Nephron progenitor cell (in vitro differentiated cells): Measurements from ENCODE around the gene G6PC2.
"Not testable (repeated sequence)": the region's sequence is repeated elsewhere in the genome, so short reads cannot be mapped to it uniquely, and the experiment has no call there.

ENCODE experiments used
- DNase-seq: peaks from one replicate; pipeline ENCODE4 v3.0.0; 2021
- H3K27ac Mint-ChIP-seq: 2 replicates; pipeline ENCODE4 v1.8.0; 2021; ENCODE audit warnings: mild to moderate bottlenecking, moderate library complexity, mixed read lengths
- H3K27me3 Mint-ChIP-seq: 2 replicates; pipeline ENCODE4 v1.8.0; 2021; ENCODE audit warnings: mild to moderate bottlenecking, low read depth, mixed read lengths; ENCODE audit not compliant: poor library complexity
- H3K36me3 Mint-ChIP-seq: 2 replicates; pipeline ENCODE4 v1.8.0; 2021; ENCODE audit warnings: low read depth, mixed read lengths
- H3K4me1 Mint-ChIP-seq: 2 replicates; pipeline ENCODE4 v1.8.0; 2021; ENCODE audit warnings: mixed read lengths
- H3K4me3 Mint-ChIP-seq: 2 replicates; pipeline ENCODE4 v1.8.0; 2021; ENCODE audit warnings: mild to moderate bottlenecking, moderate library complexity, mixed read lengths
- H3K9me3 Mint-ChIP-seq: 2 replicates; pipeline ENCODE4 v1.8.0; 2021; ENCODE audit warnings: mild to moderate bottlenecking, moderate library complexity, mixed read lengths
- CTCF ChIP-seq: fragments of 200-600 bp; sonication (generic); IDR thresholded peaks from 2 replicates; pipeline ENCODE4 v1.5.0; 2021; ENCODE audit warnings: antibody characterized with exemption

Gene G6PC2

GRCh38 chr2:168926621-168927386, 25.7 kb downstream of the G6PC2 start:
- Mint-ChIP-seq H3K27ac (no peak overlapping the region), H3K4me3 (no peak overlapping the region), H3K36me3 (no peaks in the 10 kb centered on the region), H3K27me3 (peaks cover 6% of the 10 kb centered on the region), H3K4me1 (no peaks in the 10 kb centered on the region), H3K9me3 (no peaks in the 10 kb centered on the region)
- no peak for TF ChIP-seq CTCF
- no peak for DNase-seq

- DNase-seq = no peak
- H3K4me3 Mint-ChIP-seq = no peak overlapping the region
Observed at GRCh38 chr2:168928113-168928831, 27.2 kb downstream of the G6PC2 start.

GRCh38 chr2:168929031-168929430, 27.9 kb downstream of the G6PC2 start:
- no peaks in the 10 kb centered on the region for H3K36me3 Mint-ChIP-seq
- no peak for TF ChIP-seq CTCF
- H3K27me3 Mint-ChIP-seq = peaks cover 6% of the 10 kb centered on the region
- DNase-seq = no peak
- no peaks in the 10 kb centered on the region for H3K9me3 Mint-ChIP-seq
- no peaks in the 10 kb centered on the region for H3K4me1 Mint-ChIP-seq
- H3K4me3 Mint-ChIP-seq = no peak overlapping the region
- H3K27ac Mint-ChIP-seq = no peak overlapping the region

More at GRCh38 chr2:168928113-168928831, 27.2 kb downstream of the G6PC2 start:
- H3K27me3 Mint-ChIP-seq = peaks cover 6% of the 10 kb centered on the region
- no peak for TF ChIP-seq CTCF
- no peaks in the 10 kb centered on the region for H3K36me3 Mint-ChIP-seq
- no peak overlapping the region for H3K27ac Mint-ChIP-seq
- no peaks in the 10 kb centered on the region for H3K9me3 Mint-ChIP-seq
- no peaks in the 10 kb centered on the region for H3K4me1 Mint-ChIP-seq

- no peaks in the 10 kb centered on the region for H3K36me3 Mint-ChIP-seq
- peaks cover 6% of the 10 kb centered on the region for H3K27me3 Mint-ChIP-seq
- no peak for DNase-seq
- no peak overlapping the region for H3K4me3 Mint-ChIP-seq
- H3K27ac Mint-ChIP-seq = no peak overlapping the region
- no peaks in the 10 kb centered on the region for H3K4me1 Mint-ChIP-seq
- H3K9me3 Mint-ChIP-seq = no peaks in the 10 kb centered on the region
- TF ChIP-seq CTCF = no peak
Observed at GRCh38 chr2:168930242-168930641, 29.2 kb downstream of the G6PC2 start.

- not testable (repeated sequence) for H3K9me3 Mint-ChIP-seq, H3K27me3 Mint-ChIP-seq, H3K27ac Mint-ChIP-seq, H3K4me3 Mint-ChIP-seq, H3K4me1 Mint-ChIP-seq, DNase-seq, H3K36me3 Mint-ChIP-seq
Observed at GRCh38 chr2:168932174-168932573, 31.1 kb downstream of the G6PC2 start.

GRCh38 chr2:168934826-168935225, 33.7 kb downstream of the G6PC2 start:
- Mint-ChIP-seq H3K36me3 (no peaks in the 10 kb centered on the region), H3K27me3 (no peaks in the 10 kb centered on the region), H3K4me3 (no peak overlapping the region), H3K4me1 (no peaks in the 10 kb centered on the region), H3K9me3 (no peaks in the 10 kb centered on the region), H3K27ac (no peak overlapping the region)
- TF ChIP-seq CTCF = no peak
- no peak for DNase-seq
